PC-9 (cell line): ENCODE results near the gene CALD1. TPM values are rescaled to one million over a fixed set of nuclear protein-coding genes. Genes with fewer than 3 reads are reported as not detected.

Experiments used
- BruUV-seq: library from RNA; stranded (reverse); fragments of 400-500 nt; replicated peaks from 2 replicates; lab custom pipeline; 2021; lab: Mats Ljungman, UMichigan
- CTCF ChIA-PET: fragments of 300-600 bp; sonication (Branson Sonifier 250); formaldehyde crosslinking; loops from one replicate; lab custom pipeline; 2022; ENCODE audit warnings: antibody characterized with exemption; lab: Charles Lee
- POLR2A ChIA-PET: fragments of 300-600 bp; sonication (Branson Sonifier 250); formaldehyde crosslinking; loops from one replicate; lab custom pipeline; 2022; ENCODE audit warnings: antibody characterized with exemption; ENCODE audit not compliant: unreplicated experiment; lab: Charles Lee
- DNase-seq, 2 experiments: peaks; one replicate each; pipeline versions ENCODE4 v3.0.0 to v3.0.0-alpha.2; 2015 to 2022; ENCODE audit warnings: mixed read lengths in 1 of 2
- H2AFZ ChIP-seq: fragments of 200-600 bp; sonication (generic); 2 replicates; pipeline ENCODE4 v1.8.1; 2017; ENCODE audit warnings: antibody characterized with exemption
- H3F3A ChIP-seq: fragments of 200-600 bp; sonication (generic); 2 replicates; pipeline ENCODE4 v1.8.1; 2017; ENCODE audit warnings: antibody characterized with exemption, mild to moderate bottlenecking, low read depth; ENCODE audit not compliant: insufficient read depth
- H3K27ac ChIP-seq: fragments of 200-600 bp; sonication (generic); 2 replicates; pipeline ENCODE4 v1.6.1; 2016; ENCODE audit warnings: mixed run types
- H3K27me3 ChIP-seq: fragments of 200-600 bp; sonication (generic); 2 replicates; pipeline ENCODE4 v1.6.1; 2016; ENCODE audit warnings: low read depth, mixed run types; ENCODE audit not compliant: insufficient read depth
- H3K36me3 ChIP-seq: fragments of 200-600 bp; sonication (generic); 2 replicates; pipeline ENCODE4 v1.6.1; 2016; ENCODE audit warnings: low read depth, mixed run types
- H3K4me1 ChIP-seq: fragments of 200-600 bp; sonication (generic); replicated peaks from 2 replicates; pipeline ENCODE4 v1.6.1; 2016; ENCODE audit warnings: mixed run types; ENCODE audit not compliant: insufficient read depth
- H3K4me2 ChIP-seq: fragments of 200-600 bp; sonication (generic); 2 replicates; pipeline ENCODE4 v1.6.1; 2017; ENCODE audit warnings: mixed run types
- H3K4me3 ChIP-seq: fragments of 200-600 bp; sonication (generic); 2 replicates; pipeline ENCODE4 v1.6.1; 2016; ENCODE audit warnings: mixed run types
- H3K79me2 ChIP-seq: fragments of 200-600 bp; sonication (generic); 2 replicates; pipeline ENCODE4 v1.6.1; 2017; ENCODE audit warnings: low read depth, mixed run types
- H3K9me2 ChIP-seq: fragments of 200-600 bp; sonication (generic); 2 replicates; pipeline ENCODE4 v1.8.1; 2017; ENCODE audit warnings: mild to moderate bottlenecking; ENCODE audit not compliant: insufficient read depth
- H3K9me3 ChIP-seq: fragments of 200-600 bp; sonication (generic); 2 replicates; pipeline ENCODE4 v1.8.1; 2016; ENCODE audit warnings: low read depth; ENCODE audit not compliant: insufficient read depth
- H4K20me1 ChIP-seq: fragments of 200-600 bp; sonication (generic); 2 replicates; pipeline ENCODE4 v1.8.1; 2017; ENCODE audit not compliant: insufficient read depth
- CTCF ChIP-seq: fragments of 200-600 bp; sonication (generic); conservative IDR thresholded peaks from 2 replicates; pipeline ENCODE4 v1.6.1; 2017; ENCODE audit warnings: mixed run types, antibody characterized with exemption, mild to moderate bottlenecking, moderate library complexity
- EZH2 ChIP-seq: fragments of 200-600 bp; sonication (generic); IDR thresholded peaks from 2 replicates; pipeline ENCODE4 v1.8.0; 2017; ENCODE audit warnings: antibody characterized with exemption, low read depth
- intact Hi-C: fragments of 100-400 bp; cut with micrococcal nuclease; formaldehyde crosslinking; loops from one replicate; pipeline ENCODE4 v1.10.0; 2022; ENCODE audit not compliant: unreplicated experiment
- total RNA-seq: library from RNA; stranded (reverse); gene quantifications from 2 replicates; pipeline ENCODE4 v1.2.3, GENCODE V29; 2021

The CALD1 gene
- total RNA-seq, 1 experiment from 2014 or later, result 84.4 TPM

GRCh38 chr7:134856091-134856490 is 76.7 kb downstream of the CALD1 start:
- no peak for TF ChIP-seq EZH2
- no peak for TF ChIP-seq CTCF
- Histone ChIP-seq H3K4me2 (no peak overlapping the region), H3K4me3 (no peak overlapping the region), H3K4me1 (0 out of 2 replicates have a peak, but pooled peaks cover 3% of the 10 kb centered on the region), H3K27ac (no peak overlapping the region), H3K79me2 (no peaks in the 10 kb centered on the region), H2AFZ (no peak overlapping the region), H3F3A (no peaks in the 10 kb centered on the region), H3K9me2 (peaks cover 4% of the 10 kb centered on the region), H3K27me3 (no peaks in the 10 kb centered on the region), H4K20me1 (no peaks in the 10 kb centered on the region), H3K36me3 (no peaks in the 10 kb centered on the region), H3K9me3 (no peaks in the 10 kb centered on the region)
- intact Hi-C loops, result no loop called here
- POLR2A ChIA-PET, result no interaction called here
- no peak for DNase-seq
- BruUV-seq, result no TSS peak
- CTCF ChIA-PET, result no interaction called here

GRCh38 chr7:134856691-134857090 is 77.3 kb downstream of the CALD1 start:
- Histone ChIP-seq H3K4me1 (no peaks in the 10 kb centered on the region), H3K4me2 (no peak overlapping the region), H3K27ac (no peak overlapping the region), H3K79me2 (no peaks in the 10 kb centered on the region), H2AFZ (no peak overlapping the region), H3F3A (no peaks in the 10 kb centered on the region), H3K9me3 (no peaks in the 10 kb centered on the region), H3K36me3 (no peaks in the 10 kb centered on the region), H3K27me3 (no peaks in the 10 kb centered on the region), H4K20me1 (no peaks in the 10 kb centered on the region), H3K9me2 (peaks cover 4% of the 10 kb centered on the region), H3K4me3 (no peak overlapping the region)
- DNase-seq, result no peak
- TF ChIP-seq EZH2 (no peak), CTCF (no peak)
- CTCF ChIA-PET, result no interaction called here
- intact Hi-C loops, result no loop called here
- no TSS peak for BruUV-seq
- POLR2A ChIA-PET, result no interaction called here

DNA sequence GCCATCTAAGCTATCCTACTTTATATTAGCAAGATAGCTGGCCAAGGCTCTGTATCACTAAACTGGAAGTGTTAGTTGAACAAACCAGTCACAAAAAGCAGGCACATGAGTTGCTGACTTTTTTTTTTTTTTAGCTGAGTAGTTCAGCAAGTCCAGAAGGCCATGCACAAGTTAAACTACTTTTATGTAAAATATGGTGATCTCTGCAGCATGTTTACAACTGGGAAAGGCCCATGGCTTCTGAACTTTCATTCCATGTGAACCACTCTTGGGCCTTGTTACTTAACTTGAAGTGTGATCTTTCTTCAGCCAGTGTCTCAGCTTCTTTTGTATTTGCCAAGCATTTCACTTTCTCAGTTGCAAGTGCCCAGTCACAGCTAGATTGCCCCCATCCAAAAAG is 78.5 kb downstream of the CALD1 start:
- intact Hi-C loops, result no loop called here
- H3K4me3 ChIP-seq, result no peak overlapping the region
- H3K4me2 ChIP-seq, result no peak overlapping the region
- H3K36me3 ChIP-seq, result no peaks in the 10 kb centered on the region
- H3K27ac ChIP-seq, result no peak overlapping the region
- no peaks in the 10 kb centered on the region for H3K4me1 ChIP-seq
- POLR2A ChIA-PET, result interaction anchor here (0.6 kb wide), 1 partner anchor 79 kb away, joined by 7 read pairs; no protein-coding TSS in a partner anchor
- H2AFZ ChIP-seq, result no peak overlapping the region
- no peaks in the 10 kb centered on the region for H3F3A ChIP-seq
- H3K9me2 ChIP-seq, result peaks cover 4% of the 10 kb centered on the region; the same call in 1 of the 2 replicates
- no peak for DNase-seq
- BruUV-seq, result no TSS peak
- CTCF ChIA-PET, result interaction anchor here (0.6 kb wide), 1 partner anchor 10 kb away, joined by 3 read pairs; no protein-coding TSS in a partner anchor
- no peaks in the 10 kb centered on the region for H3K79me2 ChIP-seq
- TF ChIP-seq EZH2 (no peak), CTCF (no peak)
- H3K27me3 ChIP-seq, result no peaks in the 10 kb centered on the region
- H3K9me3 ChIP-seq, result no peaks in the 10 kb centered on the region
- H4K20me1 ChIP-seq, result no peaks in the 10 kb centered on the region
